ENCODE results near the gene NAIF1.
"Not testable (repeated sequence)": the region's sequence is repeated elsewhere in the genome, so short reads cannot be mapped to it uniquely, and the experiment has no call there.

The NAIF1 gene

DNA sequence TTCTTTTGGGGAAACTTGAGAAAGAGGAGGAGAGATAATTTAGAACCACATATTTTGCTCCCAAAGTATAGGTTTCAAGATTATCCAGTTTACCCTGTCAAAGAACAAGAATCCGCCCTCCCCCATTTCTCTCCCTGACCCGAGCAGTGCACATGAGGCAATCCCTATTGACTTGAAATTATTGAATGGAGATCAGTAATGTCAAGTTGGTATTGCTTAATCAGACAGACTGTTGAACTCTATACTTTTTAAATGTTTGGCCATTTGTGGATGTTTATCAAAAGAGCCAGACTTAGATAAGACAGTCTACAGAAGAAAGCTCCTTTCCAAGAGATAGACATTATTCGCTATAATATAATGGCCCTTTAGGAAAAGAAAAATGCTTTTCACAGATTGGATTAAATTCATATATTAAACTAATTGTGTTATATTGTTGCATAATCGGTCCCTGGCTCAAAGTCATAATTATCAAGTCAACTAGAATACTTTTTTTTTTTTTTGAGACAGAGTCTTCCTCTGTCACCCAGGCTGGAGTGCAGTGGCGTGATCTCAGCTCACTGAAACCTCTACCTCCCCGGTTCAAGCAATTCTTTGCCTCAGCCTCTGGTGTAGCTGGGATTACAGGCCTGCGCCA lies 6.2 kb upstream of the NAIF1 start:
- H3K27ac ChIP-seq (ENCODE audit: low read length), result peak overlapping the region; percentile 96
- no peak overlapping the region for H2AFZ ChIP-seq (ENCODE audit: low read depth, low read length)
- peaks cover 3% of the 10 kb centered on the region for H3K36me3 ChIP-seq (replicated peaks; ENCODE audit: low read depth, low read length)
- no peaks in the 10 kb centered on the region for H3K27me3 ChIP-seq (ENCODE audit: low read depth, low read length)
- peaks cover 38% of the 10 kb centered on the region for H3K4me1 ChIP-seq (ENCODE audit: low read length)
- peaks cover 86% of the 10 kb centered on the region for H3K79me2 ChIP-seq (ENCODE audit: low read length)
- TF ChIP-seq, protein P1, sequence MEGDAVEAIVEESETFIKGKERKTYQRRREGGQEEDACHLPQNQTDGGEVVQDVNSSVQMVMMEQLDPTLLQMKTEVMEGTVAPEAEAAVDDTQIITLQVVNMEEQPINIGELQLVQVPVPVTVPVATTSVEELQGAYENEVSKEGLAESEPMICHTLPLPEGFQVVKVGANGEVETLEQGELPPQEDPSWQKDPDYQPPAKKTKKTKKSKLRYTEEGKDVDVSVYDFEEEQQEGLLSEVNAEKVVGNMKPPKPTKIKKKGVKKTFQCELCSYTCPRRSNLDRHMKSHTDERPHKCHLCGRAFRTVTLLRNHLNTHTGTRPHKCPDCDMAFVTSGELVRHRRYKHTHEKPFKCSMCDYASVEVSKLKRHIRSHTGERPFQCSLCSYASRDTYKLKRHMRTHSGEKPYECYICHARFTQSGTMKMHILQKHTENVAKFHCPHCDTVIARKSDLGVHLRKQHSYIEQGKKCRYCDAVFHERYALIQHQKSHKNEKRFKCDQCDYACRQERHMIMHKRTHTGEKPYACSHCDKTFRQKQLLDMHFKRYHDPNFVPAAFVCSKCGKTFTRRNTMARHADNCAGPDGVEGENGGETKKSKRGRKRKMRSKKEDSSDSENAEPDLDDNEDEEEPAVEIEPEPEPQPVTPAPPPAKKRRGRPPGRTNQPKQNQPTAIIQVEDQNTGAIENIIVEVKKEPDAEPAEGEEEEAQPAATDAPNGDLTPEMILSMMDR (IDR thresholded peaks at IDR 0.05; ENCODE audit: low read depth, low read length), result no peak
- no peak for TF ChIP-seq EZH2phosphoT487 (IDR thresholded peaks at IDR 0.05; ENCODE audit: low read depth)
- peak overlapping the region; percentile 78 for H3K4me2 ChIP-seq (ENCODE audit: low read length)
- H4K20me1 ChIP-seq (ENCODE audit: insufficient read depth, low read length), result peaks cover 3% of the 10 kb centered on the region; the same call in 1 of the 2 replicates
- peak overlapping the region; percentile 69 for H3K4me3 ChIP-seq (ENCODE audit: low read length)
- no peaks in the 10 kb centered on the region for H3K9me3 ChIP-seq (ENCODE audit: insufficient read depth, low read length)
- peak overlapping the region; percentile 73 for H3K9ac ChIP-seq (ENCODE audit: low read length)

DNA sequence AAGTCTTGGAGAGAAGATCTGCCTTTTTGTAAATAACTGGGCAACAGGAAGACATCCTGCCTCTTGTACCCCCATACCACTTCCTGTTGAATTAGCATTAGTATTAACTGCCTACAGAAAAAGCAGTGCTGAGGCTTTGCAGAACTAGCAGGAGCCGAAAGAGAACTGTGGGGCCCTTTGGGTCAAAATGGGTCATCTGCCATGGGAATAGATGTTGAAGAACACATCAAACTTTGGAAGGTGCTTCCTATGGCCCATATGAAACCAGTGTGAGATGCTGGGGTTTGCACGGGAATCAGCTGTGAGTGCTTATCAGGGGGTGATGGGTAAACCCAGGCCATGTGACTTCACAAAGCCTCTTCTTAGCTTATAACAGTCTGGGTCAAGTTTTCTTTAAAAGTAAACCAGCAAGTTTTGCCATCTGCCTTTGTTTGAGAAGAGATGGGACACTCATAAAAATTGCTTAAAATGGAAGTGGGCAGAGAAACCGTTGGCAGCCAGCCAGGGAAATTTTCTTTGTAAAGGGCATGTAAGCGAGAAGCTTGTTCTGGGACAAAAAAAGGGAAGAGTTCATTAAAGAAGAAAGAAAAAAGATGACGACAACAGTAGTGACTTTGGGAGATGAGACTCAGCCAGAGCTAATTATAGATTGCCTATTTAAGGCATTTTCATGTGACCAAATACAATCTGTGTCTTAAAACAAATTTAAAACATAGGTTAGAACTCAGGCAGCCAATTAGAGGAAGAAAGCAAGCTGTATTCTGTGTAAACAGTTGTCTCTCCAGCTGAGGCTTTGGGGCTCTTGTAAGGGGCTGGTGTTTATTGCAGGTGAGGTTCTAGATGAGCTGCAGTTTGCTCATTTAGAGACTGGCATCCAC lies 5.3 kb upstream of the NAIF1 start:
- peak overlapping the region; percentile 69 for H3K4me3 ChIP-seq (ENCODE audit: low read length)
- H2AFZ ChIP-seq (ENCODE audit: low read depth, low read length), result peak overlapping the region; percentile 76; the same call in 1 of the 2 replicates
- H3K4me1 ChIP-seq (ENCODE audit: low read length), result peaks cover 38% of the 10 kb centered on the region
- TF ChIP-seq, protein P1 (IDR thresholded peaks at IDR 0.05; ENCODE audit: low read depth, low read length), result no peak
- no peak for TF ChIP-seq EZH2phosphoT487 (IDR thresholded peaks at IDR 0.05; ENCODE audit: low read depth)
- H3K9me3 ChIP-seq (ENCODE audit: insufficient read depth, low read length), result no peaks in the 10 kb centered on the region
- H3K27ac ChIP-seq (ENCODE audit: low read length), result peak overlapping the region; percentile 96
- peaks cover 3% of the 10 kb centered on the region; the same call in 1 of the 2 replicates for H4K20me1 ChIP-seq (ENCODE audit: insufficient read depth, low read length)
- H3K27me3 ChIP-seq (ENCODE audit: low read depth, low read length), result no peaks in the 10 kb centered on the region
- H3K79me2 ChIP-seq (ENCODE audit: low read length), result peaks cover 82% of the 10 kb centered on the region
- peaks cover 3% of the 10 kb centered on the region for H3K36me3 ChIP-seq (replicated peaks; ENCODE audit: low read depth, low read length)
- peak overlapping the region; percentile 73 for H3K9ac ChIP-seq (ENCODE audit: low read length)
- H3K4me2 ChIP-seq (ENCODE audit: low read length), result peak overlapping the region; percentile 78

DNA sequence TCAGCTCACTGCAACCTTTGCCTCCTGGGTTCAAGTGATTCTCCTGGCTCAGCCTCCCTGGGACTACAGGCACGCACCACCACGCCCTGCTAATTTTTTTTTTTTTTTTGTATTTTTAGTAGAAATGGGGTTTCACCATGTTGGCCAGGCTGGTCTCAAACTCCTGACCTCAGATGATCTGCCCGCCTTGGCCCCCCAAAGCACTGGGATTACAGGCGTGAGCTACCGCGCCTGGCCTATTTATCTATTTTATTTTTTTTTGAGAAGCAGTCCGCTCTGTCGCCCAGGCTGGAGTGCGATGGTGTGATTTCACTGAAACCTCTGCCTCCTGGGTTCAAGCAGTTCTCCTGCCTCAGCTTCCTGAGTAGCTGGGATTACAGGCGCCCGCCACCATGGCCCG lies 4.4 kb upstream of the NAIF1 start:
- not testable (repeated sequence) for H3K9me3 ChIP-seq (ENCODE audit: insufficient read depth, low read length); H2AFZ ChIP-seq (ENCODE audit: low read depth, low read length); H3K27me3 ChIP-seq (ENCODE audit: low read depth, low read length); H4K20me1 ChIP-seq (ENCODE audit: insufficient read depth, low read length); H3K36me3 ChIP-seq (replicated peaks; ENCODE audit: low read depth, low read length)
- Histone ChIP-seq H3K79me2 (ENCODE audit: low read length) (peaks cover 78% of the 10 kb centered on the region), H3K4me3 (ENCODE audit: low read length) (peak overlapping the region; percentile 69), H3K4me2 (ENCODE audit: low read length) (peak overlapping the region; percentile 78), H3K27ac (ENCODE audit: low read length) (peak overlapping the region; percentile 96), H3K9ac (ENCODE audit: low read length) (peak overlapping the region; percentile 73), H3K4me1 (ENCODE audit: low read length) (peaks cover 44% of the 10 kb centered on the region)

DNA sequence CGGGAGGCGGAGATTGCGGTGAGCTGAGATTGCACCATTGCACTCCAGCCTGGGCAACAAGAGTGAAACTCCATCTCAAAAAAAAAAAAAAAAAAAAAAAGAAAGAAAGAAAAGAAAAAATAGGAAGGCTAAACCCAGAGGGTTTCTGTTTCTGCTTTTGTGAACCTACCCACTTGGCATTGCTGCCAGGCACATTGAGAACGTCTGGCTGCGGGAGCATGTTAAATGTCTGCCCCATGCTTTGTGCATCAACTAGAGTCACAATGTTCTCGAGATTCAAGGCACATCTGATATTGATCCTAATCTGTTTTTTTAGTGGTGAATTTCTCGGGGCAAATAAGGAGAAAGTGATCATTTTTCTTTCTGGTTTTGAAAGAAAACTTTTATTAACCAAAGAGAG lies 3.8 kb upstream of the NAIF1 start:
- no peak overlapping the region for H3K9ac ChIP-seq (ENCODE audit: low read length)
- peak overlapping the region; percentile 96 for H3K27ac ChIP-seq (ENCODE audit: low read length)
- no peak overlapping the region for H2AFZ ChIP-seq (ENCODE audit: low read depth, low read length)
- H3K4me1 ChIP-seq (ENCODE audit: low read length), result peaks cover 50% of the 10 kb centered on the region
- peaks cover 81% of the 10 kb centered on the region for H3K79me2 ChIP-seq (ENCODE audit: low read length)
- no peaks in the 10 kb centered on the region for H3K36me3 ChIP-seq (replicated peaks; ENCODE audit: low read depth, low read length)
- no peak overlapping the region for H3K4me3 ChIP-seq (ENCODE audit: low read length)
- no peak overlapping the region for H3K4me2 ChIP-seq (ENCODE audit: low read length)
- H3K9me3 ChIP-seq (ENCODE audit: insufficient read depth, low read length), result no peaks in the 10 kb centered on the region
- TF ChIP-seq, protein P1 (IDR thresholded peaks at IDR 0.05; ENCODE audit: low read depth, low read length), result no peak
- TF ChIP-seq EZH2phosphoT487 (IDR thresholded peaks at IDR 0.05; ENCODE audit: low read depth), result no peak
- H4K20me1 ChIP-seq (ENCODE audit: insufficient read depth, low read length), result no peaks in the 10 kb centered on the region
- H3K27me3 ChIP-seq (ENCODE audit: low read depth, low read length), result no peaks in the 10 kb centered on the region
